IPS-18c (cell line): Measurements from ENCODE around the gene RAB33A.

Experiments
- H3K4me3 ChIP-seq: 2 replicates; pipeline ENCODE4 v1.7.0; 2013; ENCODE audit warnings: low read depth, mild to moderate bottlenecking, low read length, moderate library complexity; ENCODE audit not compliant: insufficient read depth
- H3K9me3 ChIP-seq: one replicate; pipeline ENCODE4 v1.6.1; 2013; ENCODE audit warnings: mild to moderate bottlenecking, low read length, moderate library complexity; ENCODE audit not compliant: control insufficient read depth, insufficient read depth

RAB33A gene

GRCh38 chrX:130171446-130172126, at the start of gene RAB33A:
Gene RAB33A (plus strand): TSS chrX:130171962. CDS start chrX:130172063, 101 bp downstream.
- H3K9me3 ChIP-seq, result peaks cover 2% of the 10 kb centered on the region
- H3K4me3 ChIP-seq, result peak within 1 kb of the TSS; percentile 56

- no peak overlapping the region for H3K4me3 ChIP-seq
- H3K9me3 ChIP-seq, result peaks cover 19% of the 10 kb centered on the region
Observed at GRCh38 chrX:130124577-130124976, 47.2 kb upstream of the RAB33A start.

- no peak overlapping the region for H3K4me3 ChIP-seq
- peaks cover 22% of the 10 kb centered on the region for H3K9me3 ChIP-seq
Observed at GRCh38 chrX:130125091-130125874, 46.5 kb upstream of the RAB33A start.

- Histone ChIP-seq H3K4me3 (no peak overlapping the region), H3K9me3 (peaks cover 10% of the 10 kb centered on the region)
Observed at GRCh38 chrX:130130990-130131389, 40.8 kb upstream of the RAB33A start.

GRCh38 chrX:130136496-130136895, 35.3 kb upstream of the RAB33A start:
- Histone ChIP-seq H3K9me3 (peaks cover 2% of the 10 kb centered on the region), H3K4me3 (no peak overlapping the region)

GRCh38 chrX:130136961-130137360, 34.8 kb upstream of the RAB33A start:
- H3K9me3 ChIP-seq, result peaks cover 2% of the 10 kb centered on the region
- no peak overlapping the region for H3K4me3 ChIP-seq

- peaks cover 6% of the 10 kb centered on the region for H3K9me3 ChIP-seq
- H3K4me3 ChIP-seq, result no peak overlapping the region
Observed at GRCh38 chrX:130139474-130140201, 32.1 kb upstream of the RAB33A start.

- peaks cover 4% of the 10 kb centered on the region for H3K9me3 ChIP-seq
- no peak overlapping the region for H3K4me3 ChIP-seq
Observed at GRCh38 chrX:130144509-130144908, 27.3 kb upstream of the RAB33A start.

GRCh38 chrX:130145123-130145522, 26.6 kb upstream of the RAB33A start:
- peaks cover 4% of the 10 kb centered on the region for H3K9me3 ChIP-seq
- H3K4me3 ChIP-seq, result no peak overlapping the region

- H3K4me3 ChIP-seq, result no peak overlapping the region
- peaks cover 6% of the 10 kb centered on the region for H3K9me3 ChIP-seq
Observed at GRCh38 chrX:130147631-130148030, 24.1 kb upstream of the RAB33A start.

- H3K4me3 ChIP-seq, result no peak overlapping the region
- H3K9me3 ChIP-seq, result peaks cover 2% of the 10 kb centered on the region
Observed at GRCh38 chrX:130155564-130155963, 16.2 kb upstream of the RAB33A start.

- Histone ChIP-seq H3K4me3 (no peak overlapping the region), H3K9me3 (no peaks in the 10 kb centered on the region)
Observed at GRCh38 chrX:130158311-130158710, 13.5 kb upstream of the RAB33A start.

GRCh38 chrX:130159776-130160175, 12.0 kb upstream of the RAB33A start:
- peaks cover 2% of the 10 kb centered on the region for H3K9me3 ChIP-seq
- H3K4me3 ChIP-seq, result no peak overlapping the region

GRCh38 chrX:130162094-130162735, 9.5 kb upstream of the RAB33A start:
- no peak overlapping the region for H3K4me3 ChIP-seq
- peaks cover 4% of the 10 kb centered on the region for H3K9me3 ChIP-seq

GRCh38 chrX:130163398-130163797, 8.4 kb upstream of the RAB33A start:
- Histone ChIP-seq H3K4me3 (no peak overlapping the region), H3K9me3 (peaks cover 4% of the 10 kb centered on the region)

GRCh38 chrX:130165181-130165702, 6.5 kb upstream of the RAB33A start:
- peaks cover 4% of the 10 kb centered on the region for H3K9me3 ChIP-seq
- peak overlapping the region; percentile 69 for H3K4me3 ChIP-seq
